GM21723 (cell line): ENCODE measurements around the gene HSD17B10.
"Not testable (repeated sequence)": the region's sequence is repeated elsewhere in the genome, so short reads cannot be mapped to it uniquely, and the experiment has no call there.

Source experiments
- ATAC-seq: cut with Tn5 transposase; IDR thresholded peaks from one replicate; pipeline ENCODE4 v1.9.1; 2021; ENCODE audit warnings: mild to moderate bottlenecking, moderate library complexity; ENCODE audit not compliant: unreplicated experiment

Gene HSD17B10

GRCh38 chrX:53433651-53434639 lies at the start of gene HSD17B10:
HSD17B10 (minus strand) TSS chrX:53434370; CDS start chrX:53434345, 25 bp downstream.
- ATAC-seq, result peak; percentile 94

GRCh38 chrX:53483416-53483815 lies 49.2 kb upstream of the HSD17B10 start:
- ATAC-seq, result no peak

- no peak for ATAC-seq
These were observed 47.8 kb upstream of the HSD17B10 start for GRCh38 chrX:53481816-53482465.

GRCh38 chrX:53481093-53481492 lies 46.9 kb upstream of the HSD17B10 start:
- ATAC-seq, result no peak

GRCh38 chrX:53479301-53479700 lies 45.1 kb upstream of the HSD17B10 start:
- no peak for ATAC-seq

GRCh38 chrX:53476371-53476770 lies 42.2 kb upstream of the HSD17B10 start:
- ATAC-seq, result no peak

- ATAC-seq, result no peak
These were observed 40.5 kb upstream of the HSD17B10 start for GRCh38 chrX:53474707-53475106.

- no peak for ATAC-seq
These were observed 37.2 kb upstream of the HSD17B10 start for GRCh38 chrX:53471346-53471745.

GRCh38 chrX:53468659-53469058 lies 34.5 kb upstream of the HSD17B10 start:
- ATAC-seq, result not testable (repeated sequence)

- ATAC-seq, result no peak
These were observed 23.9 kb upstream of the HSD17B10 start for GRCh38 chrX:53458082-53458481.

GRCh38 chrX:53456254-53456653 lies 22.1 kb upstream of the HSD17B10 start:
- no peak for ATAC-seq

GRCh38 chrX:53452812-53453211 lies 18.6 kb upstream of the HSD17B10 start:
- no peak for ATAC-seq

- no peak for ATAC-seq
These were observed 15.5 kb upstream of the HSD17B10 start for GRCh38 chrX:53449632-53450031.

GRCh38 chrX:53447441-53447840 lies 13.3 kb upstream of the HSD17B10 start:
- no peak for ATAC-seq

- no peak for ATAC-seq
These were observed 11.8 kb upstream of the HSD17B10 start for GRCh38 chrX:53445977-53446376.

GRCh38 chrX:53442322-53442631 lies 8.1 kb upstream of the HSD17B10 start:
- ATAC-seq, result no peak

GRCh38 chrX:53441531-53442321 lies 7.6 kb upstream of the HSD17B10 start:
- ATAC-seq, result peak; percentile 63

GRCh38 chrX:53440621-53441517 lies 6.7 kb upstream of the HSD17B10 start:
- ATAC-seq, result no peak

- no peak for ATAC-seq
These were observed 5.9 kb upstream of the HSD17B10 start for GRCh38 chrX:53440101-53440500.

- ATAC-seq, result no peak
These were observed 4.7 kb upstream of the HSD17B10 start for GRCh38 chrX:53438832-53439230.
